G401 (cell line): Measurements from ENCODE around the gene HMGCR. TPM values are rescaled to one million over a fixed set of nuclear protein-coding genes. Genes with fewer than 3 reads are reported as not detected.

Source experiments
- DNase-seq: peaks from one replicate; pipeline ENCODE4 v3.0.0-alpha.2; 2015; ENCODE audit warnings: low spot score
- in situ Hi-C: cut with HindIII; loops from 2 replicates; pipeline ENCODE4 v1.10.0; 2016; ENCODE audit warnings: low sequenced_read_pairs, mixed read lengths
- total RNA-seq: library from RNA; depleted of rRNA; stranded (reverse); fragments of >200 nt; shearing (Covaris generic); gene quantifications from 2 replicates; pipeline ENCODE4 v1.2.3, GENCODE V29; 2014; rRNA removed

The HMGCR gene
- total RNA-seq, 1 experiment from 2014 or later = 345 TPM

GRCh38 chr5:75367401-75367800, 30.4 kb downstream of the HMGCR start:
- in situ Hi-C loops = no loop called here

GRCh38 chr5:75368391-75368790, 31.4 kb downstream of the HMGCR start:
- in situ Hi-C loops = no loop called here
- DNase-seq = no peak

More at GRCh38 chr5:75367401-75367800, 30.4 kb downstream of the HMGCR start:
- DNase-seq = no peak

GRCh38 chr5:75373862-75374261, 36.8 kb downstream of the HMGCR start:
- in situ Hi-C loops = no loop called here
- no peak for DNase-seq

- DNase-seq = no peak
- in situ Hi-C loops = no loop called here
These were observed 37.4 kb downstream of the HMGCR start for GRCh38 chr5:75374394-75374814.

DNA sequence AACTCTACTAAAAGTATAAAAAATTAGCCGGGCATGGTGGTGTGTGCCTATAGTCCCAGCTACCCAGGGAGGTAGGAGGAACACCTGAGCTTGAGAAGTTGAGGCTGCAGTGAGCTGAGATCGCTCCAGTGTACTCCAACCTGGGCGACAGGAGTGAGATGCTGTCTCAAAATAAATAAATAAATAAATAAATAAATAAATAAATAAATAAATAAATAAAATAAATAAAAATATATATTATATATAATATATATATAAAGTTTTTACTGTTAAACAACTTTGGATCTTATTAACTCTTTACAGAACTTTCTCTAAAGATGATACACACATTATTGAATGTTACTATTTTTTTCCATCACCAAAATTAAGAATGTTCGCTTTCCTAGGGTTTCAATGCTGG, 38.4 kb downstream of the HMGCR start:
- in situ Hi-C loops = no loop called here
- no peak for DNase-seq

DNA sequence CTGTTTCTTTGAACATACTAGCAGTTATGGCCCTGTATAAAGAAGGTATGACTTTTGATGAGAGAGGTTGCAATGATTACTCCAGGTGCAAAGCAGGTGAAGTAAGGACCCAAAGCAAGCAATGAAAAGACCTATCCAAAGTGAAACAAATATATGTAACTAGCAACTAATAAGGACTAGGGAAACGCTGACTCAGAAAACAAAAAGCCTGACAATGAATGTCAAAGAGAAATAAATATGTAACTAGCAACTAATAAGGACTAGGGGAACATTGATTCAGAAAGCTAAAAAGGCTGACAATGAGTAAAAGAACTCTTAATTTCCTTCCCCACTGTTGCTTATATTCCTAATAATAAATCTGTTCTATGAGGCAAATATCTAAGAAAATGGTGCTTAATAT, 43.1 kb downstream of the HMGCR start:
- DNase-seq = no peak
- in situ Hi-C loops = no loop called here

DNA sequence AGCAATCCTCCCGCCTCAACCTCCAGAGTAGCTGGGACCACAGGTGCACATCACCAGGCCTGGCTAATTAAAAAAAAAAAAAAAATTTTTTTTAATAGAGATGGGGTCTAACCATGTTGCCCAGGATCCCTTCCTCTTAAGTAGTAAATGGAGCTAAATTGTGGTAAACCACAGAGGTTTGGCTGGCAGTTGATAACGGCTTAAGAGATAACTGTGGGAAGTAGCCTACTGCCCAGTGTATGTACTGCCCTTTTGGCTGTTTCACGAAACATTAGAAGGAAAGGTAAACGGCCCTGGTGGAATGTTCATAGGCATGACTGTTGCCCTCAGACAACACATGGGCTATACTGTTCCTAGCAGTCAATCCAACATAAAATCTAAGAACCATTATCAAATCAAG, 44.4 kb downstream of the HMGCR start:
- DNase-seq = no peak
- in situ Hi-C loops = no loop called here

DNA sequence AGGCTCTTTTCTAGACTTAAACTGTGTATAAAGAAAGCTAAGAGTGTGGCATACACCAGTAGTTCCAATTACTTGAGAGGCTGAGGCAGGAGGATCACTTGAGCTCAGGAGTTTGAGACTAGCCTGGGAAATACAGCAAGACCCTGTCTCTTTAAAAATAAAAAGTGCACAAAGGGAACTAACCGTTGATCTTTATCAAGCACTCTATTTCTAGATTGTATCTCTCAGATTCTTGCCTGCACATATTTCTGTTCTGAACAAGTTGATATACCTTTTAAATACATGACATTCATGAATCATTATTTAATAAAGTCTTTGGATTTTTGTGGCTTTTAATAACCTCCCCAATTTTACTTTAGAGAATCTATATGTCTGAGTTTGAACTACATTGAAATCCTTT, 47.2 kb downstream of the HMGCR start:
- in situ Hi-C loops = no loop called here

GRCh38 chr5:75387806-75388205, 50.8 kb downstream of the HMGCR start:
- in situ Hi-C loops = no loop called here
- DNase-seq = no peak

More for the DNA sequence above, 47.2 kb downstream of the HMGCR start:
- DNase-seq = no peak

DNA sequence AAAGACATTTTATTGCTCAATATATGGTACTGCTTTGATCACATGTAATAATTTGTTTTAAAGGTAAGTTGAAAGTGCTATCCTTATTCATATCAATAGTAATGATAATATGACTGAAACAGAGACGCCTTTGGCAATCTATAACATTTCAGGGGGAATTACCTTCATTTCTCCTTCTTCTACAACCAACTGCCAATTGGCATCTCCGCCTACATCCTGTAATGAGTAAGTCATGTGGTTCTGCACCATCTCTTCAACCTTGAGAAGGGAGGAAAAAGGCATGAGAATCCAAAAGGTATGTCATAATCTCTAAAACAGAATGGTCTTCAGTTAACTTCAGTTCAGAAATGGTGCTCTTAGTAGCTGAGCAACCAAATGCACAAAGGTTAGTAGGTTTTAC, 52.4 kb downstream of the HMGCR start:
- in situ Hi-C loops = no loop called here
- no peak for DNase-seq

DNA sequence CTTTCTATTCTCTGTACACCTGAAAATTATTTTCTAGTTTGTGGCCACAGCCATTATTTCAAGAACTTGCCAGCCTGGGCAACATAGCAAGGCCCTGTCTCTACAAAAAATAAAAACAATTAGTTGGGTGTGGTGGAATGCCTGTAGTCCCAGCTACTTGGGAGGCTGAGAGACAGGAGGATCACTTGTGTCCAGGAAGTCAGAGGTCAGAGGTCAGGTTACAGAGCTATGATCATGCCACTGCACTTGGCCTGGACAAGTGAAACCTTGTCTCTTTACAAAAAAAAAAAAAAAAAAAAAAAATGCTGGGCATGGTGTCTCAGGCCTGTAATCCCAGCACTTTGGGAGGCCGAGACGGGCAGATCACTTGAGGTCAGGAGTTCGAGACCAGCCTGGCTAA, 58.3 kb downstream of the HMGCR start:
- in situ Hi-C loops = no loop called here
- DNase-seq = no peak

- no peak for DNase-seq
- in situ Hi-C loops = no loop called here
These were observed 68.3 kb downstream of the HMGCR start for GRCh38 chr5:75405296-75405695.

Other genes with a start within 250 kb of the HMGCR start
- 1.8 and 2.8 TPM in 2 replicates for gene ANKRD31, start 100.3 kb upstream of the HMGCR start, total RNA-seq
- 49.4 and 52.5 TPM in 2 replicates for gene CERT1, start 174.4 kb downstream of the HMGCR start, total RNA-seq
- 14.4 and 14.5 TPM in 2 replicates for gene POLK, start 174.7 kb downstream of the HMGCR start, total RNA-seq